Measurements from ENCODE around the gene PRKCD. TPM values are rescaled to one million over a fixed set of nuclear protein-coding genes. Genes with fewer than 3 reads are reported as not detected.

PRKCD gene
- total RNA-seq, 1 experiment from 2014 or later = 30.9 TPM

DNA sequence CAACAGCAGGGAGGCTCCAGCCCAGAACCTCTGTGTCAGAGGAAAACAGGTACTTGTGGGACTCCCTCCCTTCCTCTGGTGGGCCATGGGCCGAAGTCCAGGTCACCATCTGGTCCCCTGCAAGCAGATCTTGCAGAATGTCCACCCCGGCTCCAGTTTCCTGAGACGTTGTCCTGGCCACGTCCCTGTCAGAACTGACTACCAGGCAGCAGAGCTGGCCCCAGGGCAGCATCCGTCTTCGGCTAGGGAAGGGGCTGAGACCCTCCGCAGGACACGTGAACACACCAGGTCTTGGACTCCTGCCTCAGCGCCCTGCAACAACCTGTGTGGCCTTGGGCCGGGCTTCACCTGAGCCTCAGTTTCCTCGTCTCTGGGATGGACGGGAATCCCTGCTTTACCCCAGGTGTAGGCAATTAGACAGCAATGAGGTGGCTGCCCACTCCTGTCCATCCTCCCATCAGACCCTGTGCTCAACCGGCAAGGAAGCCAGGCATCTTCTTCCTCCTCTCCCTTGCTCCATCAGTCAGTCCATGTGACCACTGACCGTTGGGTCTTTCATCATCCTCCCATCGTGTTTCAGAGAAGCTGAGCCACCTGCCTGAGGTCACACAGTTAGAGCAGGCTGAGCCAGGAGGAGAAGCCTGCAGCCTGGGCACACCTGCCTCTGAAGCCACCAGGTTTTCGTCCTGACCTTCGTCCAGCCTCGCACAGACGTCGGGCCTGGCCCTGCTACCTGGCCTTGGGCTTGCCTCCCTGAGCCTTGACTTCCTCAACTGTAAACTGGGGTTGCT is 8.9 kb upstream of the PRKCD start:
- intact Hi-C loops (cut with micrococcal nuclease; ENCODE audit: unreplicated experiment) = no loop called here

DNA sequence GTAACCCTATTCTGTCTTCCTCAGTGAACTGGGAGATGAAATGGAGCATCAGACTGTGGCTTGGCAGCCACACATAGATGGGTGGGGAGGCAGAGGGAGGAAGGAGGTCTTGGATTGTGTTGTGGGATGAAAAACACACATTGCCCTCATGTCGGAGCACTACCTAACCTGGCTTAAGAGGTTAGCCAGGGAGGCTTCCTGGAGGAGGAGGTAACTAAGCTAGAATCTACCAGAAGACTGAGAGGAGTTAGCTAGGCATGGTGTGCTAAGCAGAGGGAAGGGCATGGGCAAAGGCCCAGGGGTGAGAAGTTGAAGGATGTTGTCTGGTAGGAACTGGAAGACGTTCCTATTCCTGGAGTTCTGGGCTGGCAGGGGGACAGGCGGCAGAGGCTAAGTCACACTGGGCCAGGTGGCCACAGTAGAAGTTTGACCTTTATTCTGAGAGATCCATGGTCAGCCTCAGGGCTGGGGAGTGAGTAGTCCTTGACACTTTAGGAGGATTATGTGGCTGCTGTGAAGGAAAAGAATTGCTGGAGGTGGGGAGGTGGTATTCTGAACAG is 7.7 kb upstream of the PRKCD start:
- no peak overlapping the region for H3K27ac Mint-ChIP-seq (ENCODE audit: unreplicated experiment)
- Histone ChIP-seq H3K27me3 (replicated peaks; ENCODE audit: control insufficient read depth, insufficient read depth, low read length) (no peaks in the 10 kb centered on the region), H3K4me1 (peaks cover 4% of the 10 kb centered on the region), H3K36me3 (ENCODE audit: control insufficient read depth, insufficient read depth, low read length) (no peaks in the 10 kb centered on the region), H3K4me3 (ENCODE audit: low read depth, low read length) (no peak overlapping the region), H3K9me3 (no peaks in the 10 kb centered on the region)
- ChIA-PET POLR2A (no interaction called here), CTCF (no interaction called here)
- no peaks in the 10 kb centered on the region for H3K9me3 Mint-ChIP-seq (ENCODE audit: unreplicated experiment)
- no peak for DNase-seq
- BruUV-seq (replicated peaks) = no TSS peak
- no peaks in the 10 kb centered on the region for H3K27me3 Mint-ChIP-seq (ENCODE audit: insufficient read depth, unreplicated experiment)
- H3K4me3 Mint-ChIP-seq (ENCODE audit: unreplicated experiment) = no peak overlapping the region
- intact Hi-C loops (cut with micrococcal nuclease; ENCODE audit: unreplicated experiment) = no loop called here
- TF ChIP-seq, protein P1, sequence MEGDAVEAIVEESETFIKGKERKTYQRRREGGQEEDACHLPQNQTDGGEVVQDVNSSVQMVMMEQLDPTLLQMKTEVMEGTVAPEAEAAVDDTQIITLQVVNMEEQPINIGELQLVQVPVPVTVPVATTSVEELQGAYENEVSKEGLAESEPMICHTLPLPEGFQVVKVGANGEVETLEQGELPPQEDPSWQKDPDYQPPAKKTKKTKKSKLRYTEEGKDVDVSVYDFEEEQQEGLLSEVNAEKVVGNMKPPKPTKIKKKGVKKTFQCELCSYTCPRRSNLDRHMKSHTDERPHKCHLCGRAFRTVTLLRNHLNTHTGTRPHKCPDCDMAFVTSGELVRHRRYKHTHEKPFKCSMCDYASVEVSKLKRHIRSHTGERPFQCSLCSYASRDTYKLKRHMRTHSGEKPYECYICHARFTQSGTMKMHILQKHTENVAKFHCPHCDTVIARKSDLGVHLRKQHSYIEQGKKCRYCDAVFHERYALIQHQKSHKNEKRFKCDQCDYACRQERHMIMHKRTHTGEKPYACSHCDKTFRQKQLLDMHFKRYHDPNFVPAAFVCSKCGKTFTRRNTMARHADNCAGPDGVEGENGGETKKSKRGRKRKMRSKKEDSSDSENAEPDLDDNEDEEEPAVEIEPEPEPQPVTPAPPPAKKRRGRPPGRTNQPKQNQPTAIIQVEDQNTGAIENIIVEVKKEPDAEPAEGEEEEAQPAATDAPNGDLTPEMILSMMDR (IDR thresholded peaks at IDR 0.05; ENCODE audit: insufficient read depth in 1 of 2, low read depth in 1 of 2, low read length in 1 of 2, severe bottlenecking in 1 of 2, unreplicated experiment in 1 of 2) = no peak
- no peaks in the 10 kb centered on the region for H3K36me3 Mint-ChIP-seq (ENCODE audit: insufficient read depth, unreplicated experiment)
- H3K4me1 Mint-ChIP-seq (ENCODE audit: low read depth, unreplicated experiment) = peaks cover 12% of the 10 kb centered on the region

More for the DNA sequence above, 8.9 kb upstream of the PRKCD start:
- H3K9me3 Mint-ChIP-seq (ENCODE audit: unreplicated experiment) = no peaks in the 10 kb centered on the region
- H3K4me1 Mint-ChIP-seq (ENCODE audit: low read depth, unreplicated experiment) = peaks cover 12% of the 10 kb centered on the region
- ChIA-PET POLR2A (no interaction called here), CTCF (no interaction called here)
- no peak overlapping the region for H3K4me3 Mint-ChIP-seq (ENCODE audit: unreplicated experiment)
- H3K36me3 Mint-ChIP-seq (ENCODE audit: insufficient read depth, unreplicated experiment) = no peaks in the 10 kb centered on the region
- TF ChIP-seq, protein P1 (IDR thresholded peaks at IDR 0.05; ENCODE audit: insufficient read depth in 1 of 2, low read depth in 1 of 2, low read length in 1 of 2, severe bottlenecking in 1 of 2, unreplicated experiment in 1 of 2) = no peak
- H3K27me3 Mint-ChIP-seq (ENCODE audit: insufficient read depth, unreplicated experiment) = no peaks in the 10 kb centered on the region
- BruUV-seq (replicated peaks) = no TSS peak
- DNase-seq = no peak
- no peaks in the 10 kb centered on the region; the same call in 1 of the 2 replicates for H3K4me1 ChIP-seq
- H3K27ac Mint-ChIP-seq (ENCODE audit: unreplicated experiment) = no peak overlapping the region
- H3K4me3 ChIP-seq (ENCODE audit: low read depth, low read length) = no peak overlapping the region
- H3K27me3 ChIP-seq (replicated peaks; ENCODE audit: control insufficient read depth, insufficient read depth, low read length) = no peaks in the 10 kb centered on the region
- H3K9me3 ChIP-seq = no peaks in the 10 kb centered on the region
- no peaks in the 10 kb centered on the region for H3K36me3 ChIP-seq (ENCODE audit: control insufficient read depth, insufficient read depth, low read length)

DNA sequence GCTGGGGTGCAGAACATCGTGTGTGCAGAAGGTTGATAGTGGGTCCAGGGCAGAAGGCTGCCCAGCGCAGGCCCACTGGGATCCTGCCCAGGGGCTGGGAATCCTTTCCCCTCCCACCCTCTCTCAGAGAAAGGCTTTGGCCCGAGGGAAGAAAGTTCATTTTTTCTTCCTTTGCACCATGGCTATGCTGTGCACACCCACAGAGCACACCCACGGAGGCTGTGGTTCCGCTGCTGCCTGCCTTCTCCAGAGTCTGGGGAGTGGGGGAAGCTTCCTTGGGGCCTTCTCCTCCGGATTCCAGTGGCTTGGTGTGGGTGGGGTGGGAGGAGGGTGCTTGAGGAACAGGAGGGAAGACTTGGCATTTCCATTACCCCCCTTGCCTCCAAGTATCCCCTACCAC is 7.0 kb upstream of the PRKCD start:
- no peak overlapping the region for H3K4me3 Mint-ChIP-seq (ENCODE audit: unreplicated experiment)
- no TSS peak for BruUV-seq (replicated peaks)

More for the DNA sequence above, 7.0 kb upstream of the PRKCD start:
- H3K36me3 ChIP-seq (ENCODE audit: control insufficient read depth, insufficient read depth, low read length) = no peaks in the 10 kb centered on the region
- ChIA-PET CTCF (no interaction called here), POLR2A (no interaction called here)
- intact Hi-C loops (cut with micrococcal nuclease; ENCODE audit: unreplicated experiment) = no loop called here
- peaks cover 18% of the 10 kb centered on the region for H3K4me1 Mint-ChIP-seq (ENCODE audit: low read depth, unreplicated experiment)
- H3K4me1 ChIP-seq = peaks cover 10% of the 10 kb centered on the region
- no peaks in the 10 kb centered on the region for H3K9me3 ChIP-seq
- H3K9me3 Mint-ChIP-seq (ENCODE audit: unreplicated experiment) = no peaks in the 10 kb centered on the region
- no peaks in the 10 kb centered on the region for H3K27me3 ChIP-seq (replicated peaks; ENCODE audit: control insufficient read depth, insufficient read depth, low read length)
- DNase-seq = no peak
- H3K27ac Mint-ChIP-seq (ENCODE audit: unreplicated experiment) = no peak overlapping the region
- H3K36me3 Mint-ChIP-seq (ENCODE audit: insufficient read depth, unreplicated experiment) = no peaks in the 10 kb centered on the region
- H3K4me3 ChIP-seq (ENCODE audit: low read depth, low read length) = no peak overlapping the region
- TF ChIP-seq, protein P1 (IDR thresholded peaks at IDR 0.05; ENCODE audit: insufficient read depth in 1 of 2, low read depth in 1 of 2, low read length in 1 of 2, severe bottlenecking in 1 of 2, unreplicated experiment in 1 of 2) = no peak
- no peaks in the 10 kb centered on the region for H3K27me3 Mint-ChIP-seq (ENCODE audit: insufficient read depth, unreplicated experiment)

All from Caco-2 (cell line).